ENCODE results near the gene HMOX2.

HMOX2 gene, protein sequence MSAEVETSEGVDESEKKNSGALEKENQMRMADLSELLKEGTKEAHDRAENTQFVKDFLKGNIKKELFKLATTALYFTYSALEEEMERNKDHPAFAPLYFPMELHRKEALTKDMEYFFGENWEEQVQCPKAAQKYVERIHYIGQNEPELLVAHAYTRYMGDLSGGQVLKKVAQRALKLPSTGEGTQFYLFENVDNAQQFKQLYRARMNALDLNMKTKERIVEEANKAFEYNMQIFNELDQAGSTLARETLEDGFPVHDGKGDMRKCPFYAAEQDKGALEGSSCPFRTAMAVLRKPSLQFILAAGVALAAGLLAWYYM

DNA sequence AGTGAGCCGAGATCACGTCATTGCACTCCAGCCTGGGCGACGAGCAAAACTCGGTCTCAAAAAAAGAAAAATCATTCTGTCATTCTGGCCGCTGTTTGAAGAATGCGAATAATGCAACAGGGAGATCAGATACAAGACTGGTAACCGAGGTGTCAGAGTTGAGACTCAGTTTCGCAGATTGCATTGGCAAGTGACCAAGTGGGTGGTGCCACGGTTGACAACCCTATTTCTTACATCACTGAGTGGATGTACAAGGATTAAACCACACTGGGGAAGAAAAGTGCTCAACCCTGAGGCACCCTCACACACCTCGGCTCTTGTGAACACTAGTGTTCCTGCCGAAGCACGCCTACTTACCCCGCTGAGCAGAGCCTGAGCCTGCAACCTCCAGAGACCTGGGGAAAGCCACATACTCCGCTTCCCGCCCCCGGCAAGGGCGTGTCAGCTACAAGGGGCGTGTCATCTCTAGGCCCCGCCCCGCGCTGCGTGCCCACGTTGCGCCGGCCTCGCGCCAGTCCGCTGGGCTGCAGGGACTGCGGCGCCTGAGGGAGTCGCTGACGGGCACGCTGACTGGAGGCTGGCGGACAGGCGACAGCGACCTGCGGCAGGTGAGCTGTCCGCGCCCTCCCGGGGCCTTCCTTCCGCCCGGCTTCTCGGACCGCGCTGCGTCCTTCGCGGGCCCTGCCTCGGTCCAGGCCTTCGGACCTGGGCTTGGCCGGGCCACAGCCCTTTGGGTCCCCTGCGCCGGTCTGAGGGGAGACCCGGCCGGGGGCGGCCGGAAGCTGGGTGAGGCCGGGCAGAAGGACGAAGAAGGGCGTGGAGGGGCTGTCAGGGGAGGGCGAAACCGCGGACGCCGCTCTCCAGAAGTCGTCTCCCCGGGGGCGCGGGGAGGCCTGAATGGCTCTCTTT is at the start of gene HMOX2:
Gene HMOX2, plus strand, starts transcription at position 519 of the 909 bp plus-strand sequence. CDS start 29,127 bp downstream, outside the sequence.
- DNase-seq (ENCODE audit: low spot score), result peak; percentile 96

DNA sequence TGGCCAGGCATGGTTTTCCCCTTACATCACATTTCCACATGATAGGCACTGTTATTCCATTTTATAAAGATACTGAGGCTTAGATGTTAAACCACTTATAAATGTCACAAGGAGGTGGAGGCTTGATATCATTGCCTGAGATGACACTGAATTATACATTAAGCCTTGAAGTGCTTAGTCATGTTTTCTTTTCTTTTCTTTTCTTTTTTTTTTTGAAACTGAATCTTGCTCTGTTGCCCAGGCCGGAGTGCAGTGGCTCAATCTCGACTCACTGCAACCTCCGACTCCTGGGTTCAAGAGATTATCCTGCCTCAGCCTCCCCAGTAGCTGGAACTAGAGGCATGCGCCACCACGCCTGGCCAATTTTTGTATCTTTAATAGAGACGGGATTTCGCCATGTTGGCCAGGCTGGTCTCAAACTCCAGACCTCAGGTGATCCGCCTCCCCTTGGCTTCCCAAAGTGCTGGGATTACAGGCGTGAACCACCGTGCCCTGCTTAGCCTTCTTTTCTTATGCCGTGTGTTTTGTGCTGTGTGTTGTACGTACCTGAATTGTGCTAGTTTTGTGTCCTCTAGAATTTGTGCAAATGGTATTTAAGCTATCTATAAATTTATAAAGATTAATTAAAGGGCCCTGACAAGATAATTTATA is 49.4 kb upstream of the HMOX2 start:
- DNase-seq (ENCODE audit: low spot score), result no peak

DNA sequence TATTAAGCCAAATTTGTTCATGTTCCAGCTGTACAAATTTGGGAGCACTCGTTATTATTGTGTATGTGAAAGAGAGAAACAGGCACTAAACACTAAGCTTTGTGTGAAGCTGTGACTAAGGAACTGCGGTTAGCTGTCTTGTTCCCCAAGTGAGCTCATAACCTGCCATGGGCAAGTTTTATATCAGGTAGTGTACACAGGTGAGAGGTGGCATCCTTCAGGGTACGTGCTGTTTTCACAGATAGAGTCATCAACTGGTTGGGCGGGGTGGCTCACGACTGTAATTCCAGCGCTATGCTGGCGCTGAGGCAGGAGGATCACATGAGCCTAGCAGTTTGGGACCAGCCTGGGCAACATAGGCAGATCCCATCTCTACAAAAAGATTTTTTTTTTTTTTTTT is 47.7 kb upstream of the HMOX2 start:
- no peak for DNase-seq (ENCODE audit: low spot score)

DNA sequence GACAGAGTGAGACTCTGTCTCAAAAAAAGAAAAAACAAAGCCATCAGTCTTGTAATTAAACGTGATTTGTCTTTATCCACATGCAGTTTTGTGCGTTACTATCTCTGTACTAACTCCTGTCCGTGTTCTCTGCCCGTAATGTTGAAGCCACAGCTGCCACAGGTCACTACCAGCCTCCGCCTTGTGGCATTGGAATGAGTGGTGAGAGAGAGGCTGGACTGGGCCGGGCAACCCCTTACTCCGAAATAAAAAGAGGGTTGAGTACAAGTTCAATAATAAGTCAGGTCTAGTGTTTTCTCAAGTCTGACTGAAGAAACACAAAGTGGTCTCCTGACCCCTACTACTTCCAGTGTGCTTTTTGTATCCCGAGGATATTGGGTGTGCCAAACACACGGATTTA is 45.2 kb upstream of the HMOX2 start:
- no peak for DNase-seq (ENCODE audit: low spot score)

DNA sequence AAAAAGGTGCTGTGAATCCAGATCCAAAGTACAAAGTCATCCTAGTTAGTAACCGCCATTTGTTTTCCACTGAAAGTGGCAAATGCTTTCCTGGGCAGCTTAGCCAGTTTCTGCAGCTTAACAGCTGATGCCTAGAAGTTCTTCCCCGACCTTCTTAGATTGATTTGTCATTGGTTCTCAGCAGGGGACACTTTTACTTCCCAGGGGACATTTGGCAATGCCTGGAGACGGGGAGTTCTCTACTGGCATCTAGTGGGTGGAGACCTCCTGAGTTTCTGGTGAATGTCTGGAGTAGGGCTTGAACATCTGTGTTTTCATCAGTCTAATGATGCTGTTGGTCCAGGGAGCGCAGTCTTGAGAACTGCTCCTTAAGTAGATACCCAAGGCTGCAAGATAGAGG is 43.0 kb upstream of the HMOX2 start:
- DNase-seq (ENCODE audit: low spot score), result no peak

DNA sequence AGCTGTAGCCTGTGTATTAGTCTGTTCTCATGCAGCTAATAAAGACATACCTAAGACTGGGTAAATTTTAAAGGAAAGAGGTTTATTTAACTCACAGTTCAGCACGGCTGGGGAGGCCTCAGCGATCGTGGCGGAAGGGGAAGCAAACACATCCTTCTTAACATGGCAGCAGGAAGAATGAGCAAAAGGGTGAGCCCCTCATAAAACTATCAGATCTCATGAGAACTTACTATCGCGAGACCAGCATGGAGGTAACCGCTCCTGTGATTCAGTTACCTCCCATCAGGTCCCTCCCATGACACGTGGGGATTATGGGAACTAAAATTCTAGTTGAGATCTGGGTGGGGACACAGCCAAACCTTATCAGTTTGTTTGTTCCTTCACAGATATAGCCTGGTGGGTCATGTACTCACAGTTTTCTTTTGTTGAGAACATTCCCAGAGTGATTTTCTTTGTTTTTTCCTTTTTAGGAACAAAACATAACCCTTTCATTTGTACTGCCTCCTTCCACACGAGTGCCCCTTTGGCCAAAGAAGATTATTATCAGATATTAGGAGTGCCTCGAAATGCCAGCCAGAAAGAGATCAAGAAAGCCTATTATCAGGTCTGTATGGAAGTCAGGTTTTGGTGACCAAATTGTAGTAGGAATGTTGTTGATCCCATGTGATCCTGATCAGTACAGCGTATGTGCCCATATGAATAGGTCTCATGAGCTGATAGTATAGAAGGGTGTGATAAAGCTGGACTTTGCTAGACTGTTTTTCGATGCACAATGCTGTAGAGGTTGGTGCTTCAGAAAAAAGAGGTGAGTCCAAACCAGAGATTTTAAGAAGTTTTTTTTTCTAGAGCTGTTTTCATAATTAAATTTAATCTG is 42.0 kb upstream of the HMOX2 start:
- DNase-seq (ENCODE audit: low spot score), result no peak

DNA sequence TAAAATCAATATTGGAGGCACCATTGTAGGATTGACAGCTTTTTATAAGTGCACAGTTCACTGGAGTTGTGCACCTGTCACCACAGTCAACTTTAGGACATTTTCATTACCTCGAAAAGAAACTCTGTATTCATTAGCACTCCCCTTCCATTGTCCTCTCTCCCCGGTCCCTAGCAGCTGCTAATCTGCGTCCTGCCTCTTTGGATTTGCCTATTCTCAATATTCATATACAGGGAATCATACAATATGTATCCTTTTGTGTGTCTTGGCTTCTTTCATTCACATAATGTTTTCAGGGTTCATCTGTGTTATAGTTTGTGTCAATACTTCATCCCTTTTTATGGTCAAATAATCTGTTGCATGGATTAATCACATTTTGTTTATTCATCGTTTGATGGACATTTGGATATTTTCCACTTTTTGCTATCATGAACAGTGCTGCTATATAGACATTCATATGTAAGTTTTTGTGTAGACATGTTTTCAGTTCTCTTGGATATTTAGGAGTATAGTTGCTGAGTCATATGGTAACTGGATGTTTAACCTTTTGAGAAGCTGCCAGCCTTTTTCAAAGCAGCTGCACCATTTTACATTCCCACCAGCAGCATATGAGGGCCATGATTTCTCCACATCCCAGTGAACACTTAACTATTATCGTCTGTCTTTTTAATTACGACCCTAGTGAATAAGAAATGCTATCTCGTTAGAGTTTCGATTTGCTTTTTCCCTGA is 40.7 kb upstream of the HMOX2 start:
- DNase-seq (ENCODE audit: low spot score), result no peak

DNA sequence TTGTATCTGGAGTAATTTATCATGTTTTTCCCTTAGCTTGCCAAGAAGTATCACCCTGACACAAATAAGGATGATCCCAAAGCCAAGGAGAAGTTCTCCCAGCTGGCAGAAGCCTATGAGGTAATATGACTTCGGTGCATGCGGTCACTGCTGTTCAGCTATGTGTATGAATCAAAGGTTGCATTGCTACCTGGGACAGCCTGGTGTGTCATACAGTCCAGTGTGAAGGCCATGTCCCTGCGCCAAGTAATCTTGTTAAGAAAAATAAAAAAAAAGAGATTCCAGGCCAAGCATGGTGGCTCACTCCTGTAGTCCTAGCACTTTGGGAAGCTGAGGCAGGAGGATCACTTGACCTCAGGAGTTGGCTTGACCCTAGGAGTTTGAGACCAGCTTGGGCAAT is 38.8 kb upstream of the HMOX2 start:
- DNase-seq (ENCODE audit: low spot score), result no peak

DNA sequence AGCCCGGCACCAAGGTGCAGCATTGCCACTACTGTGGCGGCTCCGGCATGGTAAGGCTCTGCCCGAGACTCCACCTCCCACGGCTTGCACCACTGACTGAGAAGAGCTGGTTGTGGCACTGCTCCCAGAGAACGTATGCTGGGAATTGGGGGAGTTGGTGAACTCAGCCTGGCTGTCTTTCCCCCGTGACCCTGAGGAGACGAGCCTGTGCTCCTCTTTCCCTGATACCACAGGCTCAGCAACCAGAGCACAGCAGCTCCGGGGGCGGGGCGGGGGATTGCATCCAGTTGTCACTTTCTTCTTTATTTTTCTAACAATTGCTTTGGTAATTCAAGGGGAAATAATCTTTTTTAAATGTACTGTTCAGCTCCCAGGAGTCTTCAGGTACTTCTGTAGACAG is 33.8 kb upstream of the HMOX2 start:
- no peak for DNase-seq (ENCODE audit: low spot score)

DNA sequence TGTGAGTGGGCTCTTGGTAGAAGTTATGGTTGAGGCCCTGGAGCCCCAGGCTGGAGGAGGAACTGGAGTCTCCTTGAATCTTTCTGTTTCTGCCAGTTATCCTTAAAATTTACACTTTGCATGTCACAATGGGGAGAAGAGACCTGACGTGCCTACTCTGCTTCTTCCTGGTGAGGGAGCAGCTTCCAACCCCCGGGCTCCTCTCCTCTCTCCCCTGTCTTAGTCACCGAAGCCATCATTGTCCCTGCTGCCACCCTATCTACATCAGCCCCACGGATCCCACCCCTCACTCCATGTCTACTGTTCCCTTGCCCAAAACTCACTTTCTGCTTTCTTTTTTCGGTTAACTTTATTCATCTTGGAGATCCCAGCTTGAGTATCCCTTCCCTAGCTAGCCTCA is 32.9 kb upstream of the HMOX2 start:
- DNase-seq (ENCODE audit: low spot score), result no peak

DNA sequence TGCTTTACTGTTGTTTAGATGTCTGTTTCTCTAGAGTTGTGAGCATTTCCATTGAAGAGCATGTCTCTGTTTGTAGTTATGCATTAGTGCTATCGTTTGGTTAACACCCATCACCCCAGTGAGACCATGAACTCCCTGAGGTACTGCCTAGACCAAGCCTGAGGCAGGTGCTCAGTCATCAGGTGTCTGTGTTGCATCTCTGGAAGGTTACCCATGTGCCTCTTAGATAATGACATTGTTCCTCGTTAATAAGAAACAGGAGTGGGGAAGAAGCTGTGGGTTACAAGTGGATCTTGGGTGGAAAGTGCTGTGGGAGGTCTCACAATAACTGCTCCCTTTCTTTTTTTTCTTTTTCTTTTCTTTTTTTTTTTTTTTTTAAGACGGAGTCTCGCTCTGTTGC is 32.2 kb upstream of the HMOX2 start:
- no peak for DNase-seq (ENCODE audit: low spot score)

DNA sequence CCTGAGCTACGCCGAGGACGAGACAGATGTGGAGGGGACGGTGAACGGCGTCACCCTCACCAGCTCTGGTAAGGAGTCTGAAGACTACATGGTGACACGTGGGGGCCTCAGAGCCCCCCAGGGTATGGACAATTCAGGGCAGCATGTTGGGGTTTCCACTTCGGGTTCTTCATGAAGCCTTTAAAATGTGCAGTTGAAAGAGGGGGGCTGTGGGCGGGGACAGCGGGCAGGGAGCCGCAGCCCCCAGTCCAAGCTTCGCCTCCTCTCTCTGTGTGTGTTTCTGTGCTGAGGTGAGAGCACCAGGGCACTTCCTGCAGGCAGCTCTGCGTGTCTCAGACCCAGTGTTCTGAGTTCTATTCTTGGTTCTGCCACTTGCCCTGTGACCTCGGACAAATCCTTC is 25.8 kb upstream of the HMOX2 start:
- no peak for DNase-seq (ENCODE audit: low spot score)

DNA sequence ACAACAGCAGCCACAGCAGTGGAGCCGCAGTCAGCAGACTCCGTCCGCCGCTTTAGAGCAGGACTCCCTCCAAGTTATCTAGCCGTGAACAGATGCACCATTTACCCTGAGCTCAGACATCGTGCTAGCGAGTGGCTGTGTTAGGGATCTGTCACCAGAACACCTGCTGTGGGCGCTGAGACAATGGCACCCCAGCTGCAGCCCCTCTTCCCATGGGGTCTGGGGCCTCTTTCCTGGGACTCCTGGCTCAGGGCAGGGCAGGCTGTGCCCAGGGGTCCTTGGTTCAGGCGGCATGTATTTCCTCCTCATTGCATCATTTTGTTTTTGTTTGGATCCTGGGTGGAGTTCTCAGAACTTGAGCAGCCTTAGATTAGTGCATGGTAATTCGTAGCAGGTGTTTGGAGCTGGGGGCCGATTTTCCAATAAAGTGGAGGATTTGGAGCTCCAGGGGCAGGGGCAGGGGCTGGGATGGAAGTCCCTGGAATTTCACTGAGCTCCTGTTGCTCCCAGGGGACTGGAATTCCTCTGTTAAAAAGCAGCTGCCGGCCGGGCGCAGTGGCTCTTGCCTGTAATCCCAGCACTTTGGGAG is 25.2 kb upstream of the HMOX2 start:
- DNase-seq (ENCODE audit: low spot score), result no peak

DNA sequence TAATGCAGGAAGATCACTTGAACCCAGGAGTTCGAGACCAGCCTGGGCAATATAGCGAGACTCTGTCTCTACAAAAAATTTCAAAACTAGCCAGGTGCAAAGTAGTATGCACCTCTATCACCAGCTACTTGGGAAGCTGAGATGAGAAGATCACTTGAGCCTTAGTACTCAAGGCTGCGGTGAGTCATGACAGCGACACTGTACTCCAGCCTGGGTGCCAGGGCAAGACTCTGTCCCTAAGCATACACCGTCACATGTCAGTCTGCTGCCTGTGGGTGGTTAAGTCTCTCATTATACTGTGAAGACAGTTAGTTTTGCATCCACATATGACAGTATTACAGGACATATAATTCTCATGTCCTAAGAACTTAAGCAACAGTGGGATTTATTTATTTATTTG is 23.5 kb upstream of the HMOX2 start:
- DNase-seq (ENCODE audit: low spot score), result no peak

DNA sequence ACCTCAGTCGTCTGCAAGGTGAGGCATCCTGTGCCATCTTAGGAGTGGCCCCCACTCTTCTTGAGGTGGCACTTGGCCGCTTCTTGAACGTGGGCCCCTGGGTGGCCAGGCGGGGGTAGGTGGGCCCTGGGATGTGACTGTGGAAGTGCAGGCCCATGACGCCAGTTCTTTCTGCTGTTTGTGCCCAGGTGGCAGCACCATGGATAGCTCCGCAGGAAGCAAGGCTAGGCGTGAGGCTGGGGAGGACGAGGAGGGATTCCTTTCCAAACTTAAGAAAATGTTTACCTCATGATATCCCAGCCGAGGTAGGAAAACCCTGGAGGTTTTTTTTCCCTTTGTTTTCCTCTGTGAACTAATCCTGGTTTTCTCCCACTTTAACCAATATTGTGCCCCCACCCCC is 21.6 kb upstream of the HMOX2 start:
- no peak for DNase-seq (ENCODE audit: low spot score)

DNA sequence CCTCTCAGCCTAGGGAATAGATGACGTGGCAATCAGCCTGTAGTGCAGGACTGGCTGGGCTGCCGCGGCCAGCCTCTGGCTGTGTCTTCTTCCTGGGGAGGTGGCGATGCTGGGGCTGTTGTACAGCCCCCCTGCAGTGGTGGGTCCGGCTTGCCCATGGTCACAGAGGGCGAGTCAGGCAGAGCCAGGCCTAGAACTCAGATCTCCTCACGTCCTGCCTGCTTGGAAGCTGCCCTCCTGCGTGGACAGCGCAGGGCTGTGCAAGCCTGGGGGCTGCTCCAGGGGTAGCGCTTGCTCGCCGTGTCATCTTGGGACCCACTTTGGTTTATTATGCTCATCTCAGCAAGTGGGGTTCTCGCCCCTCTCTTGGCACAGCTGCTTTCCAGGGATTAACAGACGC is 21.1 kb upstream of the HMOX2 start:
- DNase-seq (ENCODE audit: low spot score), result no peak

DNA sequence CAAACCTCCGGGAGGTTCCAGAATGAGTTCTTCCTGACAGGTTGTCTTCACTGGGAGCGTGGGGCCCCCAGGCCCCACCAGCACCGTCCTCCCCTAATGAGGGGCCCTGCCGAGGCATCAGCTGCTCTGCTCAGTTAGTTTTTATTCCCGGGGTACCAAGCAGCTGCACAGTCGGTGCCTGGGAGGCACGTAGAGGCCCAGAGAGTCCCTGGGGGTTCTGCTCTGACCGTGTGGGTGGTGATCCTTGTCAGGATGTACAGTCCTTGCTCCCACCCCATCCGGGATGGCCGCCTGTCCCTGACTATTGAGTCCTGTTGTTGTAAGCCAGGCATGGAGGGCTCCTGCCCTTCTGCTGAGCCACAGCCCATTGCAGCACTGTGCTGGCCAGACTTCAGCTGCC is 20.2 kb upstream of the HMOX2 start:
- DNase-seq (ENCODE audit: low spot score), result no peak

DNA sequence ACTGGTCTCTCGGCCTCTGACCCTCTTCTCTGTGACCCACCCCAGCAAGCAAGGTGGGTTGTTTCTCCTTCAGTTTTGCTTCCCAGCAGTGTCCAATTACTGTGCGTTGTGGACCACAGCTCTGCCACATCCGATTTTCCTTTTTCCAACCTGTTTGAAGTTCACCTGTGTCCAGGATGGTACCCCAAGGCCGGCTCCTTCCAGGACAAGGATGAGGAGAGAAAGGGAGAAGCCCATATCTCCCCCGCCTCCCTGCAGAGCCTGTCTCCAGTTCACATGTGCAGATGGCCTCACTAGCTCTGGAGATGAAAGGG is 15.3 kb upstream of the HMOX2 start:
- DNase-seq (ENCODE audit: low spot score), result no peak

DNA sequence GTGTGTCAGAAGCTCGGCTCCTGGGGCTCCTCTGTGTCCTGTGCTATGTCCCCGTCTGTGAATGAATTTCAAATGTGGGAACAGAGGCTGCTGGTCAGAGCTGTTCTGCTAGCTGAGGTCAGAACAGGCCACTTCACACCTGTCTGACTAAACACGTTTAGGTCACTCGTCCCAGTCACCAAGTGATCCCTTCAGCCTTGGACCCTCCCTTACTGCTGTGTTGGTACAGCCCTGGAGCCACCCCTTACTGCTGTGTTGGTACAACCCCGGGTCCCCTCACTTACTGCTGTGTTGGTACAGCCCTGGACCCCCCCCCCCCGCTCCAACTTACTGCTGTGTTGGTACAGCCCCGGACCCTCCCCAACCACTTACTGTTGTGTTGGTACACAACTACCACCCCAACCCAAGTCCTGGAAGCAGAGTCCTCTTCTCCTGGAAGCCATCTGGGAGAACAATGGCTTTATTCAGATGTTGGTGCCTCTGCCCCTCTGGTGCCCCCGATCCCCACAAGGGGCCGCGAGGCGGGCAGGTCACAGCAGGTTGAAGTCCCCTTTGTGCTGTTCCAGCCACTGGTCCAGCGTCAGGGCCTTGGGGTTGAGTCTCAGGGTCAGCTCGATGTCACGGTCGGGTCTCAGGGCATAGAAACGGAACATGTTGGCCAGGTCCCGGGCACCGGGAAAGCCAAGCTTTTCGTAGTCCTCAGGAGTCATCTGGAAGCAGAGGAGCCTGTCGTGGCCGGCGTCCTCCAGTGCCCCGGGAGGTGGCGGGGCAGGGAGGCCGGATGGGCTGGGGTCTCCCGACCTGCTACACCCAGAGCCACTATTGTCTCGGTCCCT is 14.7 kb upstream of the HMOX2 start:
- no peak for DNase-seq (ENCODE audit: low spot score)

DNA sequence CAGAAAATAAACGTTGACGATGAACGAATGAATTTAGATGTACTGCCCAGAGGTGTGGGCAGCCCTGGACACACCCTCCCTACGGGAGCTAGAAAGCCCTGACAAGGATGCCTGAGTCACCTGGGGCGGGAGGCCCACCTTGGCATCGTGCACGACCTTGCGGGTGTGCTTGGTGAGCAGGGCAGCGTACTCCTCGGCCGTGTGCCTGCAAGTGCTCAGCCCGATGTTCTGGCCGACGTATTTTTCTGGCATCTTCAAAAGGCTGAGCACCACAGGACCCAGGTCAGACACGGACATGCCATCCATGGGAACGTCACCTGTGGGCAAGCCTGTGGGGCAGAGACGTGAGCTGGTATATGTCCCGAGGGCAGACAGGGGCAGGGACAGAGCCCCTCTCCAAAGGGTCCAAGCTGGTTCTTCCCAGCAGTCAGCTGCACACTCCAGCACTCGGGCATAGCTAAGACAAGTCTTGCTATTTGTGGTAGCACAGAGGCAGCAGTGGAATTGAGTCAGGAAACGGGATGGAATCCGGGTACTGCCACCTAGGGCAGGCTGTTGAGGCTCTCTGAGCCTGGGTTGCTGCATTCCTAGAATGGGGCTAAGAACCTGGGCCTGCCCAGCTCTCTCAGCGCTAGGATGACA is 12.6 kb upstream of the HMOX2 start:
- no peak for DNase-seq (ENCODE audit: low spot score)

All from CD4-positive, alpha-beta T cell treated with Interleukin-2 at 100 ng/mL for 4 hours (primary cell).